GM12875 (cell line): Measurements from ENCODE around the gene MAGI1.

Experiments used
- H3K4me3 ChIP-seq: one replicate; pipeline ENCODE4 v1.5.1; 2011; ENCODE audit warnings: low read depth, low read length, control low read depth
- TF ChIP-seq, protein P1 (sequence below): IDR thresholded peaks from 2 replicates; pipeline ENCODE4 v1.5.1; 2011; ENCODE audit warnings: low read depth, mild to moderate bottlenecking, control low read depth, inconsistent platforms, low read length, moderate library complexity, borderline replicate concordance; ENCODE audit not compliant: insufficient read depth

Gene MAGI1

GRCh38 chr3:66076861-66077470 lies 38.2 kb upstream of the MAGI1 start:
- TF ChIP-seq, protein P1, sequence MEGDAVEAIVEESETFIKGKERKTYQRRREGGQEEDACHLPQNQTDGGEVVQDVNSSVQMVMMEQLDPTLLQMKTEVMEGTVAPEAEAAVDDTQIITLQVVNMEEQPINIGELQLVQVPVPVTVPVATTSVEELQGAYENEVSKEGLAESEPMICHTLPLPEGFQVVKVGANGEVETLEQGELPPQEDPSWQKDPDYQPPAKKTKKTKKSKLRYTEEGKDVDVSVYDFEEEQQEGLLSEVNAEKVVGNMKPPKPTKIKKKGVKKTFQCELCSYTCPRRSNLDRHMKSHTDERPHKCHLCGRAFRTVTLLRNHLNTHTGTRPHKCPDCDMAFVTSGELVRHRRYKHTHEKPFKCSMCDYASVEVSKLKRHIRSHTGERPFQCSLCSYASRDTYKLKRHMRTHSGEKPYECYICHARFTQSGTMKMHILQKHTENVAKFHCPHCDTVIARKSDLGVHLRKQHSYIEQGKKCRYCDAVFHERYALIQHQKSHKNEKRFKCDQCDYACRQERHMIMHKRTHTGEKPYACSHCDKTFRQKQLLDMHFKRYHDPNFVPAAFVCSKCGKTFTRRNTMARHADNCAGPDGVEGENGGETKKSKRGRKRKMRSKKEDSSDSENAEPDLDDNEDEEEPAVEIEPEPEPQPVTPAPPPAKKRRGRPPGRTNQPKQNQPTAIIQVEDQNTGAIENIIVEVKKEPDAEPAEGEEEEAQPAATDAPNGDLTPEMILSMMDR, result no peak
- no peak overlapping the region for H3K4me3 ChIP-seq

- TF ChIP-seq, protein P1, result no peak
- H3K4me3 ChIP-seq, result no peak overlapping the region
Observed at GRCh38 chr3:66075281-66075680, 36.6 kb upstream of the MAGI1 start.

DNA sequence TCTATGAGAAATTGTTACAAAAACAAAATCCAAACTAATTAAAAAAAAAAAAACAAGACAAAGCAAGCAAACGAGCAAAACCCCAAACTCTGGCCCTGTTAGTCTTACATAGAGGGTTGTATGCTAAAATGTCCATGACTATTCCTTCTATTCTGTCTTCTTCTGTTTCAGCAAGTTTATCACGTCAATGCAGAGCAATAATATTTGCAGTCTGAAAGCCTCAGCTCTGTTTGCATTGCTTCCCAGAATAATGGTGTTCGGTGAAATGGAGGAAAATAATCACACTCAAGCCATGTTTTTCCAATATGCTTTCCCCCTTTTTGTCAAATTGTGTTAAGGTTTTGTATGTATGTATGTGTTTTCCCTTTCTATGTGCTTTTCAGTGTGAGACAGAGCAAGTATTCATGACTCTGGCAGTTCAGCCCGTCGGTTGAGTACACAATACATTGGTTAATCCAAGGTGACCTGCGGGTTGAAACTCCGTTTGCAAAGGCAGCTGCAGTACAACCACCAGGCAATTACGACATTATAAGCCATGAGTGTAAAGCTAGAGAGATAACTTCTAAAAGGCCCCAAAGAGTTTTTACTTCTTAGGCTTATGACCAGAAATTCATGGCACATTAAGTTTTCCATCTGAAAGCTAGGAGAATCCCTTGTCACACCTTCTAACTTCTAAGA lies 34.9 kb upstream of the MAGI1 start:
- TF ChIP-seq, protein P1, result no peak
- no peak overlapping the region for H3K4me3 ChIP-seq

- no peak overlapping the region for H3K4me3 ChIP-seq
- TF ChIP-seq, protein P1, result no peak
Observed at GRCh38 chr3:66068255-66068654, 29.5 kb upstream of the MAGI1 start.

DNA sequence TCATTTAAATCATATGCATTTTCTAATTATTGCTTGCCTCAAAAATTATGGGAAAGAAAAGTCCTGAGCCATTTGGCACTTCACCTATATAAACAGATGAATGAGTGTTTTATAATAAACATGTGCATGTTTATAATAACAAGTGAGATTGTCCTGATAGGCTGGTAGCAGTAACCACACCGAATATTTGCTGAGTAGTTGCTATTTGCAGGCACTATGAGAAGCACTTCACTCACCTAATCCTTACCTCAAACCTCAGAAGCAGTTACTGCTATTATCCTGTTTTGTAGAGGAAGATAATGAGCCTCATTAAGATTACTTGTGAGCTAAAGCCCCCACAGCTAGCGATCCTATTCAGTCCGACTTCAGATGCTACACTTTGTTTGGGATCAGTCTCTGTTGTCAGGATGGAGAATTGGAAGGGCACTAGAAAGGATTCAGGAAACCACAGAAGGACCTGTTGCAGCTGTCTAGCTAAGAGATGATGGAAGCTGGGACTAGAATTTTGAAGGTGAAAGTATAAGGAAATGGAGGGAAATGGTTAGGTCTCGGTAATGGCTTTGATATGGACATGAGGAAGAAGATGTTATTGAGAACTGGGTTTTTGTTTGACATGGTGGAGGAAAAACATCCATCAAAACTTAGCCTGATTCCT lies 28.4 kb upstream of the MAGI1 start:
- no peak overlapping the region for H3K4me3 ChIP-seq
- TF ChIP-seq, protein P1, result no peak

DNA sequence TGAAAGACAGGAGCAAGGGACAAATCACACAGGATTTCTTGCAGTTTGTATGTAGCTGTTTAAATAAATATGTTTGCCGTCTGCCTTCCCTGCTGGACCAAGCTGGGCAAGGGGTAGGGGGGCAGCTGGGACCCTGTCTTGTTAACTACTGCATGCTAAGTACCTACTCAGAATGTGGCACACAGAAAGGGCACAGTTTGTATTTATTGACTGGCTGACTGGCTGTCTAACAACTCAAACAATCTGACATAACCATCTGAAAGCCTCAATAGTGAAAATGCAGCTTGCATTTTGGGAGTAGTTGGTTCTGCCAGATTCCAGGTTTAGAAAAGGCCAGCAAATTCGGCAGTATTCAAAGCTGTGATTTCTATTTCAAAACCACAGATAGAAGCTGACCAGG lies 16.6 kb upstream of the MAGI1 start:
- TF ChIP-seq, protein P1, result no peak
- H3K4me3 ChIP-seq, result no peak overlapping the region
